Stimulated activated CD8-positive, alpha-beta memory T cell treated with anti-CD3 and anti-CD28 coated beads, Interleukin-2, amount 100 ng/mL, for 1 hour (primary cell): Measurements from ENCODE around the gene E2F3.

Experiments
- DNase-seq, 2 donors: peaks; one replicate each; pipeline ENCODE4 v3.0.0-alpha.2; 2020; ENCODE audit warnings: low read depth in 2 of 2

E2F3 gene

GRCh38 chr6:20402342-20403069 is 827 bp downstream of the E2F3 start:
- DNase-seq: no peak

- peak; percentile 62 to 75 for DNase-seq
These were observed 1.5 kb downstream of the E2F3 start for GRCh38 chr6:20403070-20403765.

- DNase-seq: peak; percentile 47 to 51
These were observed 2.3 kb downstream of the E2F3 start for GRCh38 chr6:20403766-20404640.

- DNase-seq: no peak
These were observed 3.0 kb downstream of the E2F3 start for GRCh38 chr6:20404641-20405032.

- no peak for DNase-seq
These were observed 7.2 kb downstream of the E2F3 start for GRCh38 chr6:20408851-20409250.

- no peak for DNase-seq
These were observed 7.8 kb downstream of the E2F3 start for GRCh38 chr6:20409427-20409971.

GRCh38 chr6:20411544-20411943 is 9.9 kb downstream of the E2F3 start:
- no peak for DNase-seq

GRCh38 chr6:20411953-20412681 is 10.4 kb downstream of the E2F3 start:
- DNase-seq: no peak

- DNase-seq: no peak
These were observed 11.0 kb downstream of the E2F3 start for GRCh38 chr6:20412682-20413073.

GRCh38 chr6:20413826-20414225 is 12.1 kb downstream of the E2F3 start:
- DNase-seq: no peak

GRCh38 chr6:20414711-20415110 is 13.0 kb downstream of the E2F3 start:
- no peak for DNase-seq

GRCh38 chr6:20415304-20415703 is 13.6 kb downstream of the E2F3 start:
- no peak for DNase-seq

- DNase-seq: no peak
These were observed 14.2 kb downstream of the E2F3 start for GRCh38 chr6:20415712-20416454.

- DNase-seq: no peak
These were observed 15.1 kb downstream of the E2F3 start for GRCh38 chr6:20416567-20417345.

- DNase-seq: no peak
These were observed 16.1 kb downstream of the E2F3 start for GRCh38 chr6:20417819-20418218.

GRCh38 chr6:20426177-20427082 is 24.8 kb downstream of the E2F3 start:
- no peak for DNase-seq

GRCh38 chr6:20427856-20428255 is 26.2 kb downstream of the E2F3 start:
- DNase-seq: no peak

- no peak for DNase-seq
These were observed 31.0 kb downstream of the E2F3 start for GRCh38 chr6:20432692-20433091.

- DNase-seq: no peak
These were observed 31.6 kb downstream of the E2F3 start for GRCh38 chr6:20433321-20433720.
